H1 (cell line): ENCODE measurements around the gene SEMA5B. TPM values are rescaled to one million over a fixed set of nuclear protein-coding genes. Genes with fewer than 3 reads are reported as not detected.

Experiments
- CHD7 ChIP-seq: fragments of 300-600 bp; sonication (generic); IDR thresholded peaks from 2 replicates; pipeline ENCODE4 v1.7.1; 2012; ENCODE audit warnings: low read length, moderate library complexity, mild to moderate bottlenecking, inconsistent platforms; ENCODE audit not compliant: insufficient replicate concordance
- HDAC6 ChIP-seq: IDR thresholded peaks from one replicate; pipeline ENCODE4 v1.7.1; 2012; ENCODE audit warnings: low read depth, mild to moderate bottlenecking, inconsistent platforms, low read length, moderate library complexity
- JUN ChIP-seq: IDR thresholded peaks from 2 replicates; pipeline ENCODE4 v1.6.1; 2011; ENCODE audit warnings: low read depth, mild to moderate bottlenecking, improper control_type of control experiment, low read length
- KDM4A ChIP-seq: IDR thresholded peaks from one replicate; pipeline ENCODE4 v1.7.1; 2012; ENCODE audit warnings: low read depth, mild to moderate bottlenecking, moderate library complexity, low read length, inconsistent platforms; ENCODE audit not compliant: severe bottlenecking
- NRF1 ChIP-seq: IDR thresholded peaks from 2 replicates; pipeline ENCODE4 v1.6.1; 2011; ENCODE audit warnings: mild to moderate bottlenecking, low read depth, low read length, improper control_type of control experiment
- POLR2A ChIP-seq, 2 experiments: IDR thresholded peaks; 1 replicate in 1 of 2; 2 replicates in 1 of 2; pipeline ENCODE4 v1.6.1; 2011; ENCODE audit warnings: low read depth in 2 of 2, low read length in 2 of 2, mild to moderate bottlenecking in 2 of 2; ENCODE audit errors: control extremely low read depth in 1 of 2
- SIN3A ChIP-seq, 2 experiments: IDR thresholded peaks in 1 of 2; conservative IDR thresholded peaks in 1 of 2; 2 replicates each; pipeline ENCODE4 v1.6.1; 2011 to 2012; ENCODE audit warnings: low read length in 2 of 2, improper control_type of control experiment in 1 of 2, low read depth in 1 of 2, mild to moderate bottlenecking in 1 of 2
- USF2 ChIP-seq: IDR thresholded peaks from 2 replicates; pipeline ENCODE4 v1.6.1; 2011; ENCODE audit warnings: low read length, improper control_type of control experiment
- polyA plus RNA-seq, 7 experiments: library from polyadenylated mRNA; depleted of rRNA in 3 of 7; stranded (reverse) in 5 of 7; unstranded in 2 of 7; fragments of >200 nt in 5 of 7; fragments of 200-250 nt in 2 of 7; gene quantifications; 1 replicate in 5 of 7; 2 replicates in 1 of 7; 4 replicates in 1 of 7; pipeline versions ENCODE4 v1.2.1 to v1.2.3, GENCODE V29; 2011 to 2013; ENCODE audit warnings: missing spikeins in 2 of 7, mixed read lengths in 2 of 7
- total RNA-seq: library from RNA; stranded (reverse); fragmentation: NEBNext Ultra II Directional; extraction: Animal tissue kit (Norgen Biotek cat#: 25700); gene quantifications from 2 replicates; pipeline ENCODE4 v1.2.1, GENCODE V29; 2021
- TF ChIP-seq, protein P1 (sequence below): IDR thresholded peaks from 2 replicates; pipeline ENCODE4 v1.6.1; 2012; ENCODE audit warnings: inconsistent platforms

SEMA5B gene
- total and polyA plus RNA-seq, 2 of the 8 experiments (the other 6 are each of a cell fraction or from before 2014, with no cell fraction given): 13.1 to 22.4 TPM

- TF ChIP-seq CHD7: no peak
- TF ChIP-seq, protein P1, sequence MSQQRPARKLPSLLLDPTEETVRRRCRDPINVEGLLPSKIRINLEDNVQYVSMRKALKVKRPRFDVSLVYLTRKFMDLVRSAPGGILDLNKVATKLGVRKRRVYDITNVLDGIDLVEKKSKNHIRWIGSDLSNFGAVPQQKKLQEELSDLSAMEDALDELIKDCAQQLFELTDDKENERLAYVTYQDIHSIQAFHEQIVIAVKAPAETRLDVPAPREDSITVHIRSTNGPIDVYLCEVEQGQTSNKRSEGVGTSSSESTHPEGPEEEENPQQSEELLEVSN: no peak
- TF ChIP-seq USF2: no peak
- no peak for TF ChIP-seq JUN
- no peak for TF ChIP-seq POLR2A (IDR thresholded peaks at IDR 0.05; ENCODE audit: control extremely low read depth in 1 of 2, low read depth in 2 of 2, low read length in 2 of 2)
- no peak for TF ChIP-seq HDAC6
- no peak for TF ChIP-seq SIN3A (conservative IDR thresholded peaks at IDR 0.05 in 1 of 2, IDR thresholded peaks at IDR 0.05 in 1 of 2; ENCODE audit: low read depth in 1 of 2, low read length in 2 of 2)
- no peak for TF ChIP-seq NRF1
- no peak for TF ChIP-seq KDM4A
Measured at GRCh38 chr3:122944671-122945161, 82.8 kb downstream of the SEMA5B start (continued).
